Chondrocyte (in vitro differentiated cells): ENCODE data around the gene DIO3. TPM values are rescaled to one million over a fixed set of nuclear protein-coding genes. Genes with fewer than 3 reads are reported as not detected.
A peak's percentile ranks its signal among the peaks of the same experiment; 100 is the strongest.

Experiments used
- DNase-seq: peaks from one replicate; pipeline ENCODE4 v3.0.0; 2021; ENCODE audit warnings: mixed read lengths, low spot score
- H3K27ac Mint-ChIP-seq: one replicate; pipeline ENCODE4 v1.8.0; 2021; ENCODE audit warnings: mild to moderate bottlenecking, moderate library complexity, mixed read lengths; ENCODE audit not compliant: unreplicated experiment
- H3K27me3 Mint-ChIP-seq: 2 replicates; pipeline ENCODE4 v1.8.0; 2021; ENCODE audit warnings: low read depth, mixed read lengths
- H3K36me3 Mint-ChIP-seq: 2 replicates; pipeline ENCODE4 v1.8.0; 2021; ENCODE audit warnings: low read depth, mixed read lengths
- H3K4me1 Mint-ChIP-seq: 2 replicates; pipeline ENCODE4 v1.8.0; 2021; ENCODE audit warnings: low read depth, mild to moderate bottlenecking, mixed read lengths
- H3K4me3 Mint-ChIP-seq: one replicate; pipeline ENCODE4 v1.8.0; 2021; ENCODE audit warnings: mild to moderate bottlenecking, moderate library complexity, mixed read lengths; ENCODE audit not compliant: unreplicated experiment
- H3K9me3 Mint-ChIP-seq: 2 replicates; pipeline ENCODE4 v1.8.0; 2021; ENCODE audit warnings: low read depth, mixed read lengths
- CTCF ChIP-seq: fragments of 200-600 bp; sonication (generic); IDR thresholded peaks from 2 replicates; pipeline ENCODE4 v1.5.0; 2021; ENCODE audit warnings: antibody characterized with exemption, mild to moderate bottlenecking, moderate library complexity
- total RNA-seq: library from RNA; stranded (reverse); gene quantifications from 3 replicates; pipeline ENCODE4 v1.2.1, GENCODE V29; 2021

DIO3 gene
- total RNA-seq, 1 donor from 2014 or later, result not detected

- Mint-ChIP-seq H3K9me3 (no peaks in the 10 kb centered on the region), H3K4me3 (no peak overlapping the region)
These were observed 27.7 kb downstream of the DIO3 start for GRCh38 chr14:101588990-101589389.

GRCh38 chr14:101589486-101590015 is 28.3 kb downstream of the DIO3 start:
- DNase-seq, result no peak
- Mint-ChIP-seq H3K9me3 (no peaks in the 10 kb centered on the region), H3K4me3 (no peak overlapping the region), H3K36me3 (no peaks in the 10 kb centered on the region), H3K27me3 (peaks cover 3% of the 10 kb centered on the region), H3K27ac (no peak overlapping the region), H3K4me1 (no peaks in the 10 kb centered on the region)
- no peak for TF ChIP-seq CTCF

More at GRCh38 chr14:101588990-101589389, 27.7 kb downstream of the DIO3 start:
- no peak for DNase-seq
- H3K27me3 Mint-ChIP-seq, result peaks cover 3% of the 10 kb centered on the region
- H3K27ac Mint-ChIP-seq, result no peak overlapping the region
- no peaks in the 10 kb centered on the region for H3K4me1 Mint-ChIP-seq
- no peaks in the 10 kb centered on the region for H3K36me3 Mint-ChIP-seq
- TF ChIP-seq CTCF, result no peak

- DNase-seq, result no peak
These were observed 28.8 kb downstream of the DIO3 start for GRCh38 chr14:101590062-101590461.

GRCh38 chr14:101590616-101591015 is 29.3 kb downstream of the DIO3 start:
- H3K4me1 Mint-ChIP-seq, result no peaks in the 10 kb centered on the region
- no peaks in the 10 kb centered on the region for H3K36me3 Mint-ChIP-seq
- no peaks in the 10 kb centered on the region for H3K9me3 Mint-ChIP-seq
- no peak overlapping the region for H3K4me3 Mint-ChIP-seq
- H3K27me3 Mint-ChIP-seq, result peaks cover 3% of the 10 kb centered on the region
- peak; percentile 55 for DNase-seq
- no peak for TF ChIP-seq CTCF
- H3K27ac Mint-ChIP-seq, result no peak overlapping the region

More at GRCh38 chr14:101590062-101590461, 28.8 kb downstream of the DIO3 start:
- Mint-ChIP-seq H3K36me3 (no peaks in the 10 kb centered on the region), H3K9me3 (no peaks in the 10 kb centered on the region), H3K4me1 (no peaks in the 10 kb centered on the region), H3K27me3 (peaks cover 3% of the 10 kb centered on the region), H3K27ac (no peak overlapping the region), H3K4me3 (no peak overlapping the region)
- no peak for TF ChIP-seq CTCF

GRCh38 chr14:101591121-101591520 is 29.8 kb downstream of the DIO3 start:
- no peak for TF ChIP-seq CTCF
- H3K9me3 Mint-ChIP-seq, result no peaks in the 10 kb centered on the region
- no peak overlapping the region for H3K4me3 Mint-ChIP-seq
- no peaks in the 10 kb centered on the region for H3K27me3 Mint-ChIP-seq
- H3K36me3 Mint-ChIP-seq, result no peaks in the 10 kb centered on the region
- DNase-seq, result peak; percentile 84
- no peaks in the 10 kb centered on the region for H3K4me1 Mint-ChIP-seq
- H3K27ac Mint-ChIP-seq, result no peak overlapping the region
